AG08395 (cell line): ENCODE data around the gene EFCAB13.
"Not testable (repeated sequence)": the region's sequence is repeated elsewhere in the genome, so short reads cannot be mapped to it uniquely, and the experiment has no call there.

ENCODE experiments used
- DNase-seq: peaks from one replicate; pipeline ENCODE4 v3.0.0; 2012; ENCODE audit warnings: mixed read lengths, low spot score

The EFCAB13 gene

DNA sequence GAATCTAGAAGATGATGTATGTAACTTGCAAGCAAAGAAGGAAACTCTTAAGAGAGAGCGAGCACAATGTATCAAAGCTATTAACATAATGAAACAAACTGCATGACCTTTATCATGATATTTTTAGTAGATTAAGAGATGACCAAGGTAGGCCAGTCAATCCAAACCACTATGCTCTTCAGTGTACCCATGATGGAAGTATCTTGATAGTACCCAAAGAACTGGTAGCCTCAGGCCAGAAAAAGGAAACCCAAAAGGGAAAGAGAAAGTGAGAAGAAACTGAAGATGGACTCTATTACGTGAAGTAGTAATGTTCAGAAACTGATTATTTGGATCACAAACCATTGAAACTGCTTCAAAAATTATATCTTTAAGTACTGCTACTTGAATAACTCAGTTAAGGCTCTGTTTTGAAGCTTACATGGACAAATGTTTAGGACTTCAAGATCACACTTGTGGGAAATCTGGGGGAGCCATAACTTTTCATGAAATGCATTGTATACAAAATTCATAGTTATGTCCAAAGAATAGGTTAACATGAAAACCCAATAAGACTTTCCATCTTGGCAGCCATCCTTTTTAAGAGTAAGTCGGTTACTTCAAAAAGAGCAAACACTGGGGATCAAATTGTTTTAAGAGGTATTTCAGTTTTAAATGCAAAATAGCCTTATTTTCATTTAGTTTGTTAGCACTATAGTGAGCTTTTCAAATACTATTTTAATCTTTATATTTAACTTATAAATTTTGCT is 102.3 kb downstream of the EFCAB13 start:
- not testable (repeated sequence) for DNase-seq

DNA sequence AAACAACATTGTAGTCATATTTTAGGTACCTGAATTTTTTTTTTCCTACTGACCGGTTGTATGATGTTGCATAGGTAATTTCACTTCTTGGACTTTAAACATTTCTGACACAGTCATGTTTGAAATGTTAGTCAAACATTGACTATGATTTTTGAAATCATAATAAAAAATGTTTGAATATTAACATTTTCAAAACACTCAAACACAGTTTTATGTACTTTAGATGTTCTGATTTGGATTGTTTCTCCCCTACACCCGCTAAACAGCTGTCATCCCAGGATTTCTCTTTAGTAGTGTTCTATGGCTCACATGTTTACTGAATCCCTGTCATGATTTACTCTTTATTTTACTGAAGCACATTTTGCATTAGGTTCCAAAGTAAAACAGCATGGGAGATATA is 104.2 kb downstream of the EFCAB13 start:
- no peak for DNase-seq

DNA sequence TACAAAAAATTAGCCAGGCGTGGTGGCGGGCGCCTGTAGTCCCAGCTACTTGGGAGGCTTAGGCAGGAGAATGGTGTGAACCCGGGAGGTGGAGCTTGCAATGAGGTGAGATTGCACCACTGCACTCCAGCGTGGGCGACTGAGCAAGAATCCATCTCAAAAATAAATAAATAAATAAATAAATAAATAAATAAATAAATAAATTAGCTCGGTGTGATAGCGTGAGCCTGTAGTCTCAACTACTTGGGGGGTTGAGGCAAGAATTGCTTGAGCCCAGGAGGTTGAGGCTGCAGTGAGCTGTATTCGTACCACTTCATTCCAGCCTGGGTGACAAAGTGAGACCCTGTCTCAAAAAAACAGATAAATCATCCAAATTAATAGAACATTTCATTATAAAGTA is 108.5 kb downstream of the EFCAB13 start:
- not testable (repeated sequence) for DNase-seq

DNA sequence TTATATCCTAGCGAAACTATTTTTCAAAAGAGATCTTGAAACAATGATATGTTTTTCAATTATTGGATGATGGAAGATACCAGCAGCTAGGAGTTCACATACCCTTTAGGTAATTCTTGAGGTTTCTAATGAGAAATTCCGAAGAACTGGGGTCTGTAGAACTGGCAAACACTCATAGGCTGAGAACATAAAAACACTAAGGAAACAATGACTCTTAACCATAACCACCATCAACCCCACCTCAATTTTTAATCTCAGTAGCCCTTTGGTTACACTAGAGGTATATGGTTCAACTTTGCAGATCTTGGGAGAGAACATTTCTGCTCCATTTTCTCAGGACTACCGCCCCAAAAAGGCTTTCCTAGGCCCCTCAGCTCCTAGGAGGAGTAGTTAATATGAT is 141.4 kb downstream of the EFCAB13 start:
- no peak for DNase-seq

DNA sequence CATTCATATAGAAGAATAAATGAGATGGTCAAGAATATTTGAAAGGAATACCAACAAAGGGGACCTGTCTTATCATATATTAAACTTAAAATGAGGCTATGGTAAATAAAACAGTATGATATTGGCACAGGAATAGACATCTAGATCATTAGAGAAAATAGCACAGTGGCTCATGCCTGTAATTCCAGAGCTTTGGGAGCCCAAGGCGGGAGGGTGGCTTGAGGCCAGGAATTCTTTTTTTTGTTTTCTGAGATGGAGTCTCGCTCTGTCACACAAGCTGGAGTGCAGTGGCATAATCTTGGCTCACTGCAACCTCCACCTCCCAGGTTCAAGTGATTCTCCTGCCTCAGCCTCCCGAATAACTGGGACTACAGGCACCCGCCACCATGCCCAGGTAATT is 143.2 kb downstream of the EFCAB13 start:
- DNase-seq: not testable (repeated sequence)

DNA sequence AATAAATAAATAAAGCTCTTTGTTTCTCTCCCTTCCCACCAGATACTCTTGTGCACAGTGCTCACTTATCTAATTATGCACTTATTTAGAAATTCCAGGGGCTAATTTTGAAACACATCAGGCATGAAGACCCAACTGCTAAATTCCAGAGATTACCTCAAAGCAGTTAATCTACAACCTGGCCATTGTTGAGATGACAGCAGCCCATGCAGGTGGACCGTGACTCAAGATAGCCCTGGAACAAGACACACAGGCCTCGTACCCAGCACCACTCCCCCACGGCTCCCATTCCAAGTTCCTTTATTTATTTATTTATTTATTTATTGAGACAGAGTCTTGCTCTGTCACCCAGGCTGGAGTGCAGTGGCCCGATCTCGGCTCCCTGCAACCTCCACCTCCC is 147.1 kb downstream of the EFCAB13 start:
- no peak for DNase-seq

DNA sequence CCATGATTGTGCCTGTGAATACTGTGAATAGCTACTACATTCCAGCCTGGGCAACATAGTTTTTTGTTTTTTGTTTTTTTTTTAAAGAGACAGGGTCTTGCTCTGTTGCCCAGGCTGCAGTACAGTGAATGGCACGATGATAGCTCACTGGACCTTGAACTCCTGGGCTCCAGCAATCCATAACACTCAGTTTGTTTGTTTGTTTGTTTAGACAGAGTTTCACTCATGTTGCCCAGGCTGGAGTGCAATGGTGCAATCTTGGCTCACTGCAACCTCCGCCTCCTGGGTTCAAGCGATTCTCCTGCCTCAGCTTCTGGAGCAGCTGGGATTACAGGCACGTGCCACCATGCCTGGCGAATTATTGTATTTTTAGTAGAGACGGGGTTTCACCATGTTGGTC is 148.3 kb downstream of the EFCAB13 start:
- DNase-seq: not testable (repeated sequence)
